A673 (cell line): ENCODE results near the gene SDK1. TPM values are rescaled to one million over a fixed set of nuclear protein-coding genes. Genes with fewer than 3 reads are reported as not detected.

Experiments
- BruUV-seq: library from RNA; stranded (reverse); fragments of 400-500 nt; replicated peaks from 2 replicates; lab custom pipeline; 2021; lab: Mats Ljungman, UMichigan
- CTCF ChIA-PET: fragments of 300-600 bp; sonication (Branson Sonifier 250); formaldehyde crosslinking; loops from one replicate; lab custom pipeline; 2022; ENCODE audit warnings: antibody characterized with exemption; lab: Charles Lee
- POLR2A ChIA-PET: fragments of 300-600 bp; sonication (Branson Sonifier 250); formaldehyde crosslinking; loops from one replicate; lab custom pipeline; 2022; ENCODE audit warnings: antibody characterized with exemption; ENCODE audit not compliant: low non-redundant PET; lab: Charles Lee
- DNase-seq: peaks from one replicate; pipeline ENCODE4 v3.0.0-alpha.2; 2015; ENCODE audit warnings: low spot score
- H3K27ac ChIP-seq: fragments of 200-600 bp; sonication (generic); 2 replicates; pipeline ENCODE4 v1.5.1; 2016; ENCODE audit warnings: mixed run types, low read depth, mild to moderate bottlenecking, mixed read lengths, antibody characterized with exemption, low read length; ENCODE audit not compliant: poor library complexity, severe bottlenecking
- H3K27me3 ChIP-seq: fragments of 200-600 bp; sonication (generic); replicated peaks from 2 replicates; pipeline ENCODE4 v1.6.1; 2017; ENCODE audit warnings: mixed run types, low read depth, mild to moderate bottlenecking, mixed read lengths, antibody characterized with exemption, low read length; ENCODE audit not compliant: insufficient read depth, poor library complexity
- H3K36me3 ChIP-seq: fragments of 200-600 bp; sonication (generic); 2 replicates; pipeline ENCODE4 v1.6.1; 2016; ENCODE audit warnings: mixed run types, mild to moderate bottlenecking, mixed read lengths, antibody characterized with exemption, low read length; ENCODE audit not compliant: insufficient read depth, poor library complexity, severe bottlenecking
- H3K4me1 ChIP-seq: fragments of 200-600 bp; sonication (generic); 2 replicates; pipeline ENCODE4 v1.6.1; 2017; ENCODE audit warnings: mixed run types, mild to moderate bottlenecking, mixed read lengths, antibody characterized with exemption, low read length; ENCODE audit not compliant: insufficient read depth, poor library complexity, severe bottlenecking
- H3K4me3 ChIP-seq: fragments of 200-600 bp; sonication (generic); 2 replicates; pipeline ENCODE4 v1.5.1; 2016; ENCODE audit warnings: low read depth, mixed run types, mild to moderate bottlenecking, mixed read lengths, low read length; ENCODE audit not compliant: poor library complexity, severe bottlenecking
- H3K9me3 ChIP-seq: fragments of 200-600 bp; sonication (generic); 2 replicates; pipeline ENCODE4 v1.6.1; 2016; ENCODE audit warnings: mixed run types, low read depth, mild to moderate bottlenecking, mixed read lengths, antibody characterized with exemption, low read length; ENCODE audit not compliant: poor library complexity, severe bottlenecking
- CTCF ChIP-seq: fragments of 300-800, 200-600 bp; sonication (generic); conservative IDR thresholded peaks from 2 replicates; pipeline ENCODE4 v1.5.1; 2017; ENCODE audit warnings: low read depth, mild to moderate bottlenecking, antibody characterized with exemption, low read length, moderate library complexity, mixed read lengths
- EZH2 ChIP-seq: fragments of 200-600 bp; sonication (generic); IDR thresholded peaks from 2 replicates; pipeline ENCODE4 v1.6.1; 2017; ENCODE audit warnings: borderline replicate concordance, low read depth, mild to moderate bottlenecking, mixed read lengths, antibody characterized with exemption, low read length; ENCODE audit not compliant: poor library complexity, severe bottlenecking
- intact Hi-C: fragments of 100-400 bp; cut with micrococcal nuclease; formaldehyde crosslinking; loops from one replicate; pipeline ENCODE4 v1.10.0; 2022; ENCODE audit not compliant: unreplicated experiment
- total RNA-seq: library from RNA; stranded (reverse); gene quantifications from 2 replicates; pipeline ENCODE4 v1.2.3, GENCODE V29; 2021

SDK1 gene
- total RNA-seq, 1 experiment from 2014 or later = 14.7 TPM

DNA sequence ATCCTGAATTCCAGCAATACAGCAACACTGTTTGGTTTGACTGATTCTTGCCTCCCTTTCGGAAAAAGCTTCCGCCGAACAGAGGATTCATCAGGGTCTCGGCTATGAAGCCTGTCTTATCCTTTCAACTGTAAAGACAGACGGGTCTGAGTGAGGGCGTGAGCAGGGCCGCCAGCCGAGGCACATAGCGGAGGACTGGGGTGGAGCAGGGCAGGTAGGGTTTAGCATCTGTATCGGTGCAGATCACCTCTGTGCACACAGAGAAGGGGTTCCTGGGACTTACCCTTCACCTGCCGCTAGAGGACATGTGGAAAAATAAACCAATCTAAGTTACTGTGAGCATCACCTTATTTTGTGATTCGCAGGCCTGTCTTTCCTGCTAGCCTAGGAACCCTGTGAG is 724.2 kb downstream of the SDK1 start:
- no peaks in the 10 kb centered on the region for H3K36me3 ChIP-seq
- no peak overlapping the region for H3K4me3 ChIP-seq
- TF ChIP-seq CTCF = no peak
- TF ChIP-seq EZH2 = no peak
- no TSS peak for BruUV-seq
- H3K27ac ChIP-seq = no peak overlapping the region
- no peaks in the 10 kb centered on the region for H3K9me3 ChIP-seq
- no peaks in the 10 kb centered on the region for H3K27me3 ChIP-seq
- DNase-seq = no peak
- intact Hi-C loops = no loop called here
- ChIA-PET POLR2A (no interaction called here), CTCF (no interaction called here)
- no peaks in the 10 kb centered on the region for H3K4me1 ChIP-seq

GRCh38 chr7:4025694-4026615 is 724.9 kb downstream of the SDK1 start:
- Histone ChIP-seq H3K27ac (no peak overlapping the region), H3K4me3 (no peak overlapping the region), H3K9me3 (no peaks in the 10 kb centered on the region), H3K4me1 (no peaks in the 10 kb centered on the region), H3K36me3 (no peaks in the 10 kb centered on the region), H3K27me3 (no peaks in the 10 kb centered on the region)
- ChIA-PET POLR2A (no interaction called here), CTCF (no interaction called here)
- TF ChIP-seq CTCF (no peak), EZH2 (no peak)
- DNase-seq = no peak
- intact Hi-C loops = no loop called here
- BruUV-seq = no TSS peak

GRCh38 chr7:4026941-4027486 is 726.0 kb downstream of the SDK1 start:
- no peaks in the 10 kb centered on the region for H3K36me3 ChIP-seq
- no TSS peak for BruUV-seq
- no peak for DNase-seq
- ChIA-PET CTCF (no interaction called here), POLR2A (no interaction called here)
- intact Hi-C loops = no loop called here
- no peaks in the 10 kb centered on the region for H3K9me3 ChIP-seq
- H3K4me3 ChIP-seq = no peak overlapping the region
- TF ChIP-seq CTCF (no peak), EZH2 (no peak)
- no peak overlapping the region for H3K27ac ChIP-seq
- no peaks in the 10 kb centered on the region for H3K27me3 ChIP-seq
- no peaks in the 10 kb centered on the region for H3K4me1 ChIP-seq
